ENCODE results near the gene DOK6.

GRCh38 chr18:69649684-69650083, 249.0 kb downstream of the DOK6 start:
- no peak for TF ChIP-seq CTCF (conservative IDR thresholded peaks at IDR 0.05)
- no peak for TF ChIP-seq EZH2 (IDR thresholded peaks at IDR 0.05; ENCODE audit: low read depth)

All from PC-9 (cell line).